B cell (primary cell): Measurements from ENCODE around the gene ZNF75A. TPM values are rescaled to one million over a fixed set of nuclear protein-coding genes. Genes with fewer than 3 reads are reported as not detected.

Source experiments
- ATAC-seq: fragments of 200-7000 bp; cut with Tn5 transposase; one replicate; pipeline ENCODE4 v1.10.0; 2021; ENCODE audit warnings: low read depth, mild to moderate bottlenecking, moderate number of reproducible peaks, moderate library complexity
- CTCF ChIA-PET: fragments of 350-600 bp; sonication (Branson Sonifier 250); formaldehyde crosslinking; loops from one replicate; lab custom pipeline; 2021; ENCODE audit warnings: antibody characterized with exemption, inconsistent platforms; lab: Charles Lee
- POLR2A ChIA-PET: fragments of 350-600 bp; sonication (Branson Sonifier 250); formaldehyde crosslinking; loops from one replicate; lab custom pipeline; 2021; ENCODE audit warnings: antibody characterized with exemption; lab: Charles Lee
- DNase-seq: peaks from one replicate; pipeline ENCODE4 v3.0.0; 2013
- H2AFZ ChIP-seq: 2 replicates; pipeline ENCODE4 v1.6.1; 2012; ENCODE audit warnings: mild to moderate bottlenecking, low read depth, low read length; ENCODE audit not compliant: insufficient read depth, poor library complexity, severe bottlenecking
- H3K27ac ChIP-seq, 2 donors: 1 replicate in 1 of 2; 2 replicates in 1 of 2; pipeline ENCODE4 v1.5.1; 2012 to 2013; ENCODE audit warnings: low read length in 2 of 2, mild to moderate bottlenecking in 2 of 2, moderate library complexity in 1 of 2
- H3K27me3 ChIP-seq, 4 experiments: fragments of 200-600 bp in 1 of 4; sonication (generic) in 1 of 4; replicated peaks in 1 of 4; 1 replicate in 2 of 4; 2 replicates in 2 of 4; pipeline versions ENCODE4 v1.6.1 to v1.7.0; 2013 to 2016; ENCODE audit warnings: low read length in 3 of 4, mild to moderate bottlenecking in 2 of 4, mixed read lengths in 1 of 4, moderate library complexity in 1 of 4; ENCODE audit not compliant: insufficient read depth in 4 of 4, control insufficient read depth in 3 of 4; ENCODE audit errors: control extremely low read depth in 1 of 4
- H3K36me3 ChIP-seq, 2 experiments: replicated peaks in 1 of 2; 1 replicate in 1 of 2; 2 replicates in 1 of 2; pipeline versions ENCODE4 v1.6.1 to v1.7.1; 2013; ENCODE audit warnings: low read length in 1 of 2; ENCODE audit not compliant: insufficient read depth in 2 of 2, control insufficient read depth in 1 of 2; ENCODE audit errors: control extremely low read depth in 1 of 2, extremely low read depth in 1 of 2
- H3K4me1 ChIP-seq, 2 donors: fragments of 200-600 bp in 1 of 2; sonication (generic) in 1 of 2; 1 replicate in 1 of 2; 2 replicates in 1 of 2; pipeline versions ENCODE4 v1.5.1 to v1.6.1; 2013 to 2017; ENCODE audit warnings: low read length in 2 of 2; ENCODE audit not compliant: control insufficient read depth in 2 of 2, insufficient read depth in 2 of 2
- H3K4me2 ChIP-seq: replicated peaks from 2 replicates; pipeline ENCODE3; 2012; ENCODE audit warnings: mild to moderate bottlenecking, low read depth, low read length; ENCODE audit not compliant: poor library complexity, severe bottlenecking
- H3K4me3 ChIP-seq, 5 experiments: fragments of 200-600 bp in 1 of 5; sonication (generic) in 1 of 5; 1 replicate in 3 of 5; 2 replicates in 2 of 5; pipeline versions ENCODE4 v1.5.1 to v1.7.0; 2011 to 2016; ENCODE audit warnings: low read length in 4 of 5, mild to moderate bottlenecking in 4 of 5, low read depth in 2 of 5, control low read depth in 1 of 5, moderate library complexity in 1 of 5; ENCODE audit not compliant: insufficient read depth in 1 of 5; ENCODE audit errors: control extremely low read depth in 1 of 5, extremely low read depth in 1 of 5
- H3K79me2 ChIP-seq: fragments of 200-600 bp; sonication (generic); one replicate; pipeline ENCODE4 v1.6.0; 2016; ENCODE audit warnings: low read length; ENCODE audit not compliant: control insufficient read depth, insufficient read depth
- H3K9ac ChIP-seq: fragments of 200-600 bp; sonication (generic); 2 replicates; pipeline ENCODE4 v1.6.1; 2017; ENCODE audit warnings: mild to moderate bottlenecking, low read length, moderate library complexity
- H3K9me3 ChIP-seq, 3 donors: one replicate each; pipeline versions ENCODE4 v1.6.1 to v1.7.1; 2013; ENCODE audit warnings: low read length in 2 of 3; ENCODE audit not compliant: control insufficient read depth in 2 of 3, insufficient read depth in 1 of 3; ENCODE audit errors: control extremely low read depth in 1 of 3
- H4K20me1 ChIP-seq: 2 replicates; pipeline ENCODE4 v1.6.0; 2012; ENCODE audit warnings: mild to moderate bottlenecking, low read length; ENCODE audit not compliant: insufficient read depth, control insufficient read depth, poor library complexity, severe bottlenecking
- H3K27ac Mint-ChIP-seq: one replicate; pipeline ENCODE4 v1.8.0; 2021; ENCODE audit warnings: mixed read lengths
- H3K27me3 Mint-ChIP-seq: one replicate; pipeline ENCODE4 v1.8.0; 2021; ENCODE audit warnings: mixed read lengths
- H3K4me1 Mint-ChIP-seq: one replicate; pipeline ENCODE4 v1.8.0; 2021; ENCODE audit warnings: mixed read lengths
- H3K4me3 Mint-ChIP-seq: one replicate; pipeline ENCODE4 v1.8.0; 2021; ENCODE audit warnings: mixed read lengths
- H3K9me3 Mint-ChIP-seq: one replicate; pipeline ENCODE4 v1.8.0; 2022; ENCODE audit warnings: mixed read lengths; ENCODE audit not compliant: insufficient read depth
- EZH2 ChIP-seq: IDR thresholded peaks from 2 replicates; pipeline ENCODE4 v1.6.1; 2012; ENCODE audit warnings: borderline replicate concordance, low read depth, mild to moderate bottlenecking, moderate library complexity, low read length; ENCODE audit not compliant: insufficient read depth, poor library complexity, severe bottlenecking
- WGBS: methylation state at CpG from one replicate; pipeline ENCODE4 v1.1.5; 2013; ENCODE audit warnings: missing lambda C conversion rate; ENCODE audit not compliant: insufficient coverage; 5-methylcytosine and 5-hydroxymethylcytosine counted together
- intact Hi-C: fragments of 100-400 bp; cut with micrococcal nuclease; formaldehyde crosslinking; loops from one replicate; pipeline ENCODE4 v1.10.0; 2022
- polyA plus RNA-seq: library from polyadenylated mRNA; depleted of rRNA; stranded (reverse); fragments of >200 nt; gene quantifications from 2 replicates; pipeline ENCODE4 v1.2.3, GENCODE V29; 2012
- total RNA-seq, 2 donors: library from RNA; stranded (reverse); fragments of 120-200 nt in 1 of 2; gene quantifications; 1 replicate in 1 of 2; 2 replicates in 1 of 2; pipeline versions ENCODE4 v1.2.3 to v1.2.4, GENCODE V29; 2013 to 2022
- TF ChIP-seq, protein P1 (sequence below): fragments of 200-600 bp; IDR thresholded peaks from one replicate; pipeline ENCODE4 v1.8.0; 2022; ENCODE audit warnings: antibody characterized with exemption, mild to moderate bottlenecking

ZNF75A gene
- total and polyA plus RNA-seq, 2 donors (not counting 1 experiment from before 2014, with no cell fraction given), result 31.4 to 111 TPM

- H3K9ac ChIP-seq, result no peak overlapping the region
- POLR2A ChIA-PET, result no interaction called here
- intact Hi-C loops, result no loop called here
Measured at GRCh38 chr16:3346041-3346440, 40.7 kb downstream of the ZNF75A start.

DNA sequence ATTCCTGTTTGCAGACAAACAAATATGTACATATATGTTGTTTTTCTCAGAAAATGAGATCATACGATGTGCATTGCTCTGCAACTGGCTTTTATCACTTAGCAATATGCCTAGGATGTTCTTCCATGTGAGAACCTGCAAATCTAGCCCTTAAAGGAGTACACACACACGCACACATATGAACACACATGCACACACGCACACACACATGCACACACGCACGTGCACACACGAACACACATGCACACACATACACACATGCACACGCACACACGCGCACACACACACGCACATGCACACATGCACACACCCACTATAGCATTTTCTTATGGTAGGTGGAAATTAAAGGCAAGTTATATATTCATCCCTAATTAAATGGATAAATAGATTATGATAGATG is 42.3 kb downstream of the ZNF75A start:
- H3K9ac ChIP-seq, result no peak overlapping the region
- no peaks in the 10 kb centered on the region for H3K79me2 ChIP-seq
- no peaks in the 10 kb centered on the region for H3K27me3 ChIP-seq
- Mint-ChIP-seq H3K4me3 (no peak overlapping the region), H3K27me3 (no peaks in the 10 kb centered on the region), H3K27ac (no peak overlapping the region), H3K9me3 (no peaks in the 10 kb centered on the region), H3K4me1 (no peaks in the 10 kb centered on the region)
- TF ChIP-seq, protein P1, sequence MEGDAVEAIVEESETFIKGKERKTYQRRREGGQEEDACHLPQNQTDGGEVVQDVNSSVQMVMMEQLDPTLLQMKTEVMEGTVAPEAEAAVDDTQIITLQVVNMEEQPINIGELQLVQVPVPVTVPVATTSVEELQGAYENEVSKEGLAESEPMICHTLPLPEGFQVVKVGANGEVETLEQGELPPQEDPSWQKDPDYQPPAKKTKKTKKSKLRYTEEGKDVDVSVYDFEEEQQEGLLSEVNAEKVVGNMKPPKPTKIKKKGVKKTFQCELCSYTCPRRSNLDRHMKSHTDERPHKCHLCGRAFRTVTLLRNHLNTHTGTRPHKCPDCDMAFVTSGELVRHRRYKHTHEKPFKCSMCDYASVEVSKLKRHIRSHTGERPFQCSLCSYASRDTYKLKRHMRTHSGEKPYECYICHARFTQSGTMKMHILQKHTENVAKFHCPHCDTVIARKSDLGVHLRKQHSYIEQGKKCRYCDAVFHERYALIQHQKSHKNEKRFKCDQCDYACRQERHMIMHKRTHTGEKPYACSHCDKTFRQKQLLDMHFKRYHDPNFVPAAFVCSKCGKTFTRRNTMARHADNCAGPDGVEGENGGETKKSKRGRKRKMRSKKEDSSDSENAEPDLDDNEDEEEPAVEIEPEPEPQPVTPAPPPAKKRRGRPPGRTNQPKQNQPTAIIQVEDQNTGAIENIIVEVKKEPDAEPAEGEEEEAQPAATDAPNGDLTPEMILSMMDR, result no peak
- TF ChIP-seq EZH2, result no peak
- DNase-seq (no peak), ATAC-seq (no peak)
- no peaks in the 10 kb centered on the region for H3K36me3 ChIP-seq
- POLR2A ChIA-PET, result no interaction called here
- peaks cover 0 to 3% (median 2%) of the 10 kb centered on the region in 3 donors for H3K9me3 ChIP-seq
- H2AFZ ChIP-seq, result no peak overlapping the region
- intact Hi-C loops, result no loop called here
- CTCF ChIA-PET, result no interaction called here
- H3K27ac ChIP-seq, result no peak overlapping the region
- no CpG with 5 or more reads among the region's 10 CpGs for WGBS
- H3K4me2 ChIP-seq, result no peak overlapping the region
- H4K20me1 ChIP-seq, result no peaks in the 10 kb centered on the region
- no peak overlapping the region for H3K4me3 ChIP-seq
- H3K4me1 ChIP-seq, result no peaks in the 10 kb centered on the region

More at GRCh38 chr16:3346041-3346440, 40.7 kb downstream of the ZNF75A start:
- Histone ChIP-seq H2AFZ (no peak overlapping the region), H3K36me3 (no peaks in the 10 kb centered on the region), H3K27me3 (no peaks in the 10 kb centered on the region), H3K4me1 (no peaks in the 10 kb centered on the region), H3K79me2 (no peaks in the 10 kb centered on the region), H3K27ac (no peak overlapping the region), H3K4me3 (no peak overlapping the region), H3K4me2 (no peak overlapping the region), H3K9me3 (peaks cover 0 to 6% (median 2%) of the 10 kb centered on the region in 3 donors), H4K20me1 (no peaks in the 10 kb centered on the region)
- CTCF ChIA-PET, result no interaction called here
- Mint-ChIP-seq H3K9me3 (no peaks in the 10 kb centered on the region), H3K4me1 (no peaks in the 10 kb centered on the region), H3K4me3 (no peak overlapping the region), H3K27ac (no peak overlapping the region), H3K27me3 (no peaks in the 10 kb centered on the region)
- no peak for ATAC-seq
- TF ChIP-seq, protein P1, result no peak
- TF ChIP-seq EZH2, result no peak
- DNase-seq, result no peak
- WGBS, result 88% methylated on average over 1 of the region's 2 CpGs
